ENCODE measurements around the gene ZNF638. TPM values are rescaled to one million over a fixed set of nuclear protein-coding genes. Genes with fewer than 3 reads are reported as not detected.

ZNF638 gene
- polyA plus RNA-seq, 1 of the 3 experiments (the other 2 are of a cell fraction): 28.1 TPM

- H3K27me3 ChIP-seq (ENCODE audit: insufficient read depth): no peaks in the 10 kb centered on the region
- H3K4me2 ChIP-seq: no peak overlapping the region
- no peak overlapping the region for H3K9ac ChIP-seq
- peaks cover 0 to under 1% of the 10 kb centered on the region in 2 experiments; a peak in 1 of 4 replicates for H3K4me1 ChIP-seq (ENCODE audit: control insufficient read depth in 1 of 2, insufficient read depth in 2 of 2, low read depth in 1 of 2, low read length in 1 of 2)
- ChIA-PET POLR2A (no interaction called here), CTCF (interaction anchor here (0.6 to 0.7 kb wide), 2 partner anchors 18 to 1759 kb away, joined by 3 read pairs; no protein-coding TSS in a partner anchor)
- H3K27ac ChIP-seq (ENCODE audit: low read depth in 2 of 2, low read length in 1 of 2): no peak overlapping the region
- no peak for DNase-seq
- TF ChIP-seq FOXJ3 (CRISPR knock-in tag; IDR thresholded peaks at IDR 0.05) (no peak), GABPA (IDR thresholded peaks at IDR 0.05; ENCODE audit: low read depth) (no peak), USF2 (IDR thresholded peaks at IDR 0.05; ENCODE audit: borderline replicate concordance, low read depth, low read length) (no peak), NFIC (IDR thresholded peaks at IDR 0.05; ENCODE audit: borderline replicate concordance) (no peak), ZBTB33 (IDR thresholded peaks at IDR 0.05; ENCODE audit: borderline replicate concordance, low read depth) (no peak), TEAD4 (IDR thresholded peaks at IDR 0.05; ENCODE audit: borderline replicate concordance, insufficient read depth) (no peak), RAD21 (IDR thresholded peaks at IDR 0.05; ENCODE audit: low read length) (no peak), SIN3A (IDR thresholded peaks at IDR 0.05; ENCODE audit: borderline replicate concordance, low read depth, low read length) (no peak), USF1 (IDR thresholded peaks at IDR 0.05; ENCODE audit: borderline replicate concordance, low read depth) (no peak), MXI1 (IDR thresholded peaks at IDR 0.05; ENCODE audit: low read depth, low read length) (no peak), FOXM1 (IDR thresholded peaks at IDR 0.05; ENCODE audit: low read depth) (no peak), NRF1 (IDR thresholded peaks at IDR 0.05; ENCODE audit: low read depth, low read length) (no peak)
- no peaks in the 10 kb centered on the region for H3K36me3 ChIP-seq (replicated peaks in 1 of 2; ENCODE audit: control insufficient read depth in 1 of 2, insufficient read depth in 2 of 2, low read length in 1 of 2)
- H2AFZ ChIP-seq (ENCODE audit: low read depth): no peak overlapping the region
- H4K20me1 ChIP-seq (ENCODE audit: insufficient read depth): peaks cover under 1% of the 10 kb centered on the region; the same call in 1 of the 2 replicates
- 78% methylated on average over 4 of the region's 4 CpGs for WGBS (ENCODE audit: low lambda C conversion rate)
- no peak overlapping the region for H3K4me3 ChIP-seq (ENCODE audit: low read depth in 2 of 2, low read length in 1 of 2)
- H3K9me3 ChIP-seq: no peaks in the 10 kb centered on the region
- H3F3A ChIP-seq (replicated peaks; ENCODE audit: insufficient read depth): no peaks in the 10 kb centered on the region
- no peaks in the 10 kb centered on the region for H3K9me2 ChIP-seq
- peaks cover 13% of the 10 kb centered on the region for H3K79me2 ChIP-seq (ENCODE audit: insufficient read depth)
These were observed 3.7 kb upstream of the ZNF638 start for GRCh38 chr2:71327916-71328315.

- no peak overlapping the region for H3K4me2 ChIP-seq
- H4K20me1 ChIP-seq (ENCODE audit: insufficient read depth): peaks cover 23% of the 10 kb centered on the region
- no peak overlapping the region for H3K27ac ChIP-seq (ENCODE audit: low read depth in 2 of 2, low read length in 1 of 2)
- no peaks in the 10 kb centered on the region for H3K27me3 ChIP-seq (ENCODE audit: insufficient read depth)
- H3K79me2 ChIP-seq (ENCODE audit: insufficient read depth): peaks cover 35% of the 10 kb centered on the region
- H3F3A ChIP-seq (replicated peaks; ENCODE audit: insufficient read depth): no peaks in the 10 kb centered on the region
- H2AFZ ChIP-seq (ENCODE audit: low read depth): no peak overlapping the region
- peaks cover 0 to 11% of the 10 kb centered on the region in 2 experiments; a peak in 2 of 4 replicates for H3K4me1 ChIP-seq (ENCODE audit: control insufficient read depth in 1 of 2, insufficient read depth in 2 of 2, low read depth in 1 of 2, low read length in 1 of 2)
- ChIA-PET CTCF (interaction anchor here (0.6 to 4.3 kb wide), 13 partner anchors 9 to 1493 kb away, joined by 3 to 32 read pairs (median 4); no protein-coding TSS in a partner anchor), POLR2A (no interaction called here)
- no peaks in the 10 kb centered on the region for H3K9me3 ChIP-seq
- no peak overlapping the region for H3K9ac ChIP-seq
- no peaks in the 10 kb centered on the region for H3K9me2 ChIP-seq
- TF ChIP-seq SIN3A (IDR thresholded peaks at IDR 0.05; ENCODE audit: borderline replicate concordance, low read depth, low read length) (no peak), GATA2 (CRISPR knock-in tag; IDR thresholded peaks at IDR 0.05) (no peak), TAF1 (IDR thresholded peaks at IDR 0.05; ENCODE audit: borderline replicate concordance, low read depth, low read length) (no peak), CHD2 (IDR thresholded peaks at IDR 0.05; ENCODE audit: low read length, partially characterized antibody) (no peak), PBX3 (IDR thresholded peaks at IDR 0.05) (no peak), SMC3 (IDR thresholded peaks at IDR 0.05; ENCODE audit: low read depth, low read length) (no peak), RFX5 (IDR thresholded peaks at IDR 0.05; ENCODE audit: low read length) (no peak), FOXM1 (IDR thresholded peaks at IDR 0.05; ENCODE audit: low read depth) (no peak), JUND (IDR thresholded peaks at IDR 0.05) (no peak), USF1 (IDR thresholded peaks at IDR 0.05; ENCODE audit: borderline replicate concordance, low read depth) (no peak), ELF1 (IDR thresholded peaks at IDR 0.05) (no peak)
- DNase-seq: no peak
- H3K4me3 ChIP-seq (ENCODE audit: low read depth in 2 of 2, low read length in 1 of 2): no peak overlapping the region
- peaks cover 0 to 4% of the 10 kb centered on the region in 2 experiments for H3K36me3 ChIP-seq (replicated peaks in 1 of 2; ENCODE audit: control insufficient read depth in 1 of 2, insufficient read depth in 2 of 2, low read length in 1 of 2)
These were observed 1.4 kb upstream of the ZNF638 start for GRCh38 chr2:71330155-71330554.
